ENCODE data around the gene UBE2S.

DNA sequence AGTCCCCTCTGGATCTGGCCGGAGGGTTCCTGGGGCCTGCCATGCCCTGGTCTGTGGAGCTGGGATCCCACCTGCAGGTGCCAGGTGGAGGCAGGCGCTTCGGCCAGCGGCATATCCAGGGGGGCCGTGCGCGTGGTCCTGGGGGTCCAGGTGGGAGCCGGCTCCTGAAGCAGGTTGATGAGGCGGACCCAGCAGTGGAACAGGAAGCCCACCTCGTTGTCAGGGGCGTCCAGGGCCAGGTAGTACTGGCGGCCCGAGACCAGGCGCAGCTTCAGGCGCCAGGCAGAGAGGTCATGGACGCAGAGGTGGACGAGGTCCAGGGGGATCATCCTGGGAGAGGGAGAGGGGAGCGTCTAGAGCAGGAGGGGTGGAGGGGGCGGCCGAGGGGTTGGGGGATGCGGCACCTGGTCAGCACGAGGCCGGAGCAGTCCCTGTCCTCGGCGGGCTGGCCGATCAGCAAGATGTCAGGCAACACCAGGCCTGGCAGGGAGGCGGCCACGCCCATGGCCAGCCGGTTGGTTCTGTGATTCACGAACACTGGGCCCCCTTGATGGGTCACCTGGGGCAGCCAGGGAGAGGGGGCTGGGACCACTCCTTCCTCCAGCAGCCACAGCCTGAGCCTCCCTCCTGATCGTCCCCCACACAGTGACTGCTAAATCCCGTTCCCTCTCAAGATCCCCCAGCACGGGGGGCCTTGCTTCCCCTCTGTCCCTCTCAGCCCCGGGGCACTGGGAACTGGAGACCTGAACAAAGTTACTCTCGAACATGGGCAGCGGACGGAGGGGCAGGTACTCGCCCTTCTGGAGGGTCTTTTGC is 45.2 kb downstream of the UBE2S start:
- TF ChIP-seq CTCF (IDR thresholded peaks at IDR 0.05): no peak
- no peak for TF ChIP-seq POLR2A (IDR thresholded peaks at IDR 0.05)

Data from heart left ventricle (tissue), 13 donors.